ENCODE results near the gene MLXIP.
A peak's percentile ranks its signal among the peaks of the same experiment; 100 is the strongest.
"Not testable (repeated sequence)": the region's sequence is repeated elsewhere in the genome, so short reads cannot be mapped to it uniquely, and the experiment has no call there.

The MLXIP gene

GRCh38 chr12:122097927-122098756 is 19.6 kb downstream of the MLXIP start:
- DNase-seq: no peak

- no peak for DNase-seq
Measured at GRCh38 chr12:122099280-122099749, 20.8 kb downstream of the MLXIP start.

- no peak for DNase-seq
Measured at GRCh38 chr12:122099856-122100255, 21.3 kb downstream of the MLXIP start.

GRCh38 chr12:122100568-122100967 is 22.0 kb downstream of the MLXIP start:
- DNase-seq: no peak

GRCh38 chr12:122102331-122102730 is 23.8 kb downstream of the MLXIP start:
- DNase-seq: no peak

- DNase-seq: no peak
Measured at GRCh38 chr12:122104844-122105243, 26.3 kb downstream of the MLXIP start.

GRCh38 chr12:122105496-122105895 is 26.9 kb downstream of the MLXIP start:
- DNase-seq: not testable (repeated sequence)

GRCh38 chr12:122106843-122107242 is 28.3 kb downstream of the MLXIP start:
- DNase-seq: no peak

GRCh38 chr12:122107261-122107660 is 28.7 kb downstream of the MLXIP start:
- DNase-seq: no peak

GRCh38 chr12:122111089-122111641 is 32.6 kb downstream of the MLXIP start:
- DNase-seq: no peak

- DNase-seq: no peak
Measured at GRCh38 chr12:122116707-122117535, 38.4 kb downstream of the MLXIP start.

GRCh38 chr12:122117979-122118378 is 39.4 kb downstream of the MLXIP start:
- no peak for DNase-seq

- DNase-seq: not testable (repeated sequence)
Measured at GRCh38 chr12:122121341-122121740, 42.8 kb downstream of the MLXIP start.

GRCh38 chr12:122121745-122122144 is 43.2 kb downstream of the MLXIP start:
- DNase-seq: no peak

- peak; percentile 89 for DNase-seq
Measured at GRCh38 chr12:122123051-122123760, 44.6 kb downstream of the MLXIP start.

GRCh38 chr12:122123761-122124145 is 45.2 kb downstream of the MLXIP start:
- no peak for DNase-seq

- no peak for DNase-seq
Measured at GRCh38 chr12:122124370-122124769, 45.8 kb downstream of the MLXIP start.

- no peak for DNase-seq
Measured at GRCh38 chr12:122125452-122126341, 47.1 kb downstream of the MLXIP start.

GRCh38 chr12:122126342-122126635 is 47.7 kb downstream of the MLXIP start:
- no peak for DNase-seq

GRCh38 chr12:122126713-122127597 is 48.4 kb downstream of the MLXIP start:
- DNase-seq: no peak

- no peak for DNase-seq
Measured at GRCh38 chr12:122127839-122128238, 49.3 kb downstream of the MLXIP start.
